ENCODE data around the gene TMEM74B.

Gene TMEM74B

DNA sequence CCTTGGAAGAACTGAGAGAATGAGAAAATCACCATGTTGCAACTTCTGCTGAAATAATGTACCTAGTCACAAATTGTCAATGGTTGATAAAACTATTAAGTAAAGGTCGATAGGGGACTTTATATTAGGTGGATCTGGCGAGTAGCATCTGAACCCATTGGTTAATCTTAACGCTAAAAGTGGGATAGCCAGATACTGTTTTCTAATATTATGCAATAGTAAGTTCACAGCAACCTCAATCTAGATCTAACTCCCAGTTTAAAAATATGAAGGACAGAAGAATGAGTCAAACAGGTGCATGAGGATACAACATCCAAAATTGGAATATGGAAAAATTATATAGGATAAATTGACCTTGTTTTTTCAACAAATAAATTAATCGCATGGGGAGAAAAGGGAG lies 47.5 kb downstream of the TMEM74B start:
- DNase-seq (ENCODE audit: low read depth), result no peak

DNA sequence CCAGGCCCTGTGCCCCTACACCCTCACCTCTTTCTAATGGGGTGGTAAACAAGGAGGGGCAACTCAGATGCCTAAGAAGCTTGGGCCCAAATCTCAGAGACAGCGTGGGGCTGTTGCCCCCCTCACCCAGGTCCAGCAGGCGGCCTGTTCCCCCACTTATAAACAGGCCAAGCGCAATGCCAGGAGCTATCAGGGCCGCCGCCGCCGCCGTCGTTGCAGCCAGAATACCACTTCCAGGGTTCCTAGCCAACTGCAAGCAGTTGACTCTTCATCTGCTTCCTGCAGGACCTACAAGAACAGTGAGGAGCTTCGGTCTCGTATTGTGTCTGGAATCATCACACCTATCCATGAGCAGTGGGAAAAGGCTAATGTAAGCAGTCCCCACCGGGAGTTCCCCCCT lies 49.9 kb downstream of the TMEM74B start:
- no peak for DNase-seq (ENCODE audit: low read depth)

DNA sequence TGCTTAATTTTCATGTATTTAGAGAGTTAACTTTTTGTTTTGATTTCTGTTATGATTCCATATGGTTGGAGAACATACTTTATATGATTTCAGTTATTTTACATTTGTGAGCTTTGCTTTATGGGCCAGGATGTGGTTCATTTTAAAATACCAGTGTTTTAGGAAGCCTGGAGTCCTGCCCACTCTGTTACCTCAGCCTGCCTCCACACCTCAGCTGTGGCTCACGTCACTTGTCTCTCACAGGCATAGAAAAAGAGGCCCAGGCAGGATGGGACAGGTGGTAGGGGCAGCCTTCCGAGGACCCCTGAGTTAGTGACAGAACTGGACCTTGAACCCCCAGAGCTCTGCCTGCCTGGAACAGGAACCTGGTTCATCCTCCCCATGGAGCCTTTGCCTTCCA lies 50.4 kb downstream of the TMEM74B start:
- DNase-seq (ENCODE audit: low read depth), result no peak

DNA sequence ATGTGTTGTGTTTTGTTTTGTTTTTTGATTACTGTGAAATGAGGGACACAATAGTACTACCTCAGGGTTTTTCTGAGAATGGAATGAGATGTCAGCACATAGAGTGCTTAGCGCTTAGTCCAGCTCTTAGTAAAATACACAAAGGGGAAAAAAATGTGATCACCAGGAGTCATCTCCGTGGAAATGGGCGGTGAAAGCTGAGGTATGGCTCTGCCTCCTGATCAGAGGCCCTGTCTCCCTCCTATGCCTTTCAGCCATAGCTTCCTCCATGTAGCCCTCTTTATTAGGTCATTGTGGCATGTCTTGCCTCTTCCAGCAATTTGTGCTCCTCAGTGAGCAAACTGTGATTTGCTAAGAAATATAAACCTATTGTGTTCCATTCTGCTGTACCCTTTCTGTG lies 53.4 kb downstream of the TMEM74B start:
- DNase-seq (ENCODE audit: low read depth), result no peak

DNA sequence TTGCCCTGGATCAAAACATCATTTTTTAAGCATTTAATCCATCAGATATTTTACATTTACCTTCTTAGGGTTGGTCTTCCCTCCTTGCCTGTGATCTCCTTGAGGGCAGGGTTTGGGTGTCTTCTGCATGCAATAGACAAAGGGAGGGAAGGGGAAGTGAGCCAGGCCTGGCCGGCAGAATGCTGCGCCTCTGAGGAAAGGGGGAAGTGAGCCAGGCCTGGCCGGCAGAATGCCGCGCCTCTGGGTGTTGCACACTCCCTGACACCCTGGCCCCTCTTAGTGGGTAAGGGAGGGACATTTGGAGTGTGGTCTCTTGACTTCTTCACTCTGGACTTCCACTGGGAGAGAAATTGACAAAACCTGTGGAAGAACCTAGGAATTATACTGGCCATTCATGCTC lies 53.9 kb downstream of the TMEM74B start:
- DNase-seq (ENCODE audit: low read depth), result no peak
